Small intestine (tissue), 7 donors: Measurements from ENCODE around the gene TMEM220. TPM values are rescaled to one million over a fixed set of nuclear protein-coding genes. Genes with fewer than 3 reads are reported as not detected.
A peak's percentile ranks its signal among the peaks of the same experiment; 100 is the strongest.

ENCODE experiments used
- DNase-seq, 2 donors: peaks; one replicate each; pipeline versions ENCODE4 v3.0.0 to v3.0.0-alpha.2; 2013
- FAIRE-seq: peaks from 2 replicates; lab custom pipeline; 2012; peaks lifted over from hg19 to GRCh38; lab: Jason Lieb, UNC
- H3K27ac ChIP-seq, 3 donors: one replicate each; pipeline ENCODE4 v1.5.1; 2013; ENCODE audit warnings: low read length in 2 of 3, mild to moderate bottlenecking in 2 of 3, control low read depth in 1 of 3, inconsistent platforms in 1 of 3, low read depth in 1 of 3, moderate library complexity in 1 of 3
- H3K27me3 ChIP-seq, 3 donors: one replicate each; pipeline ENCODE4 v1.6.1; 2013; ENCODE audit warnings: low read length in 3 of 3, inconsistent platforms in 1 of 3; ENCODE audit not compliant: control insufficient read depth in 3 of 3, insufficient read depth in 3 of 3
- H3K36me3 ChIP-seq, 3 donors: one replicate each; pipeline ENCODE4 v1.6.1; 2013; ENCODE audit warnings: low read length in 3 of 3, inconsistent platforms in 1 of 3, low read depth in 1 of 3, mild to moderate bottlenecking in 1 of 3, moderate library complexity in 1 of 3; ENCODE audit not compliant: control insufficient read depth in 3 of 3, insufficient read depth in 2 of 3
- H3K4me1 ChIP-seq, 3 donors: one replicate each; pipeline ENCODE4 v1.6.1; 2013; ENCODE audit warnings: low read length in 2 of 3, inconsistent platforms in 1 of 3, low read depth in 1 of 3, mild to moderate bottlenecking in 1 of 3, moderate library complexity in 1 of 3; ENCODE audit not compliant: control insufficient read depth in 3 of 3, insufficient read depth in 2 of 3
- H3K4me3 ChIP-seq, 3 donors: one replicate each; pipeline ENCODE4 v1.5.1; 2013; ENCODE audit warnings: low read length in 3 of 3, control low read depth in 1 of 3, inconsistent platforms in 1 of 3, low read depth in 1 of 3, mild to moderate bottlenecking in 1 of 3, moderate library complexity in 1 of 3
- H3K9me3 ChIP-seq, 2 donors: one replicate each; pipeline ENCODE4 v1.6.1; 2013; ENCODE audit warnings: low read depth in 1 of 2, low read length in 1 of 2; ENCODE audit not compliant: control insufficient read depth in 2 of 2, insufficient read depth in 1 of 2
- WGBS, 3 donors: extraction: QIAGEN DNeasy Blood & Tissue Kit; methylation state at CpG; one replicate each; pipeline ENCODE4 v1.1.7; 2013; 5-methylcytosine and 5-hydroxymethylcytosine counted together
- polyA plus RNA-seq, 4 donors: library from polyadenylated mRNA; stranded (reverse) in 3 of 4; unstranded in 1 of 4; fragments of 200-250 nt in 3 of 4; fragments of 120-200 nt in 1 of 4; gene quantifications; one replicate each; pipeline versions ENCODE4 v1.2.1 to v1.2.3, GENCODE V29; 2013
- donor health status: healthy with polysubstance abuse.
- donor health status: control.
- donor health status: control.
- donor health status: Bipolar disorder and iron deficiency.
- donor health status: healthy.

TMEM220 gene
- polyA plus RNA-seq, 4 donors, result 12.4 to 61.3 (median 43.5) TPM

DNA sequence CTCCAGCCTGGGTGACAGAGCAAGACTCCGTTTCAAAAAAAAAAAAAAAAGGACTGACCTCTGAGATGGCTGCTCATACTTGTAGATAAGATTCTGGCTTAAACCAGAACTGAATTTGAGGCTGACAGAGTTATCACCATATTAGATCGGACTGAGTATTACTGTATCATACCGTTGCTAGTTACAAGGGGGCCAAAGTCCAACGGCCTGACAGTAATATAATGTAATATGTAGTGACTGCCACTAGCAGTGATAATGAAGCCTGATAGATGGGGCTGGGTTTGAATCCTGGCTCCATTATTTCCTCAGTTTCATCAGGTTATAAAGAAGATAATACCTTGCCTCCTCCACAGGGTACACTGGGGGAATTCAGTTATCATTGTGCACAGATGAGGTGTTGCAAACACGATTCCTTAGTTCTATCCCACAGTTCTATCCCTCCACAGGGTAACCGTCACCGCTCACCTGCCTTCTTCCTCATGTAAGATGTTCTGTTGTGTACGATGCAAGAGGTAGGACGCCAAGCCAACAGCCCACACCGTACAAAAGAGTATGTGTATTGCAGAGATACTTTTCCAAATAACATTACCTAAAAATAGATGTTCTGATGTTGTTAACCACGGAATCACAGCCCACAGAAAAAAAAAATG lies 5.2 kb downstream of the TMEM220 start:
- peaks cover 0 to 31% (median 5%) of the 10 kb centered on the region in 3 donors for H3K4me1 ChIP-seq
- no peaks in the 10 kb centered on the region for H3K27me3 ChIP-seq
- WGBS, 3 donors, result 38 to 71% (median 54%) methylated on average over 11 of the region's 11 CpGs
- peaks cover 0 to 3% of the 10 kb centered on the region in 2 donors for H3K9me3 ChIP-seq
- H3K36me3 ChIP-seq, result peaks cover 0 to 16% (median 3%) of the 10 kb centered on the region in 3 donors
- peak; percentile 92 to 97 for DNase-seq
- peak overlapping the region; percentile 60 to 88 (median 79) for H3K27ac ChIP-seq
- no peak overlapping the region for H3K4me3 ChIP-seq
- FAIRE-seq, result no peak

DNA sequence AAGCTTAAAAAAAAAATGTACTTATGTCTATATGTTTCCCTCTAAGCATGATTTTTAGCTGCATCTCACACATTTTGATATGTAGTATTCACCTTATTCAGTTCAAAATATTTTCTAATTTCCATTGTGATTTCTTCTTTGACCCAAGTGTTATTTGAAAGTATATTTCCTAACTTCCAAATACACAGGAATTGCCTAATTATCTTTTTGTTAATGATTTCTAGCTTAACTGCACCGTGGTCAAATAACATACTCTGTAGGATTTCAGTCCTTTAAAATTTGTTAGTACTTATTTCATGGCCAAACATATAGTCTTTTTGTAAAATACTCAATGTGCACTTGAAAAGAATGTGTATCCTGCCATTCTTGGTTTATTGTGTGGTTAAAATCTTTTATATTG lies 11.3 kb downstream of the TMEM220 start:
- no peak overlapping the region for H3K4me3 ChIP-seq
- no peaks in the 10 kb centered on the region for H3K27me3 ChIP-seq
- WGBS, 3 donors, result 6 to 33% (median 29%) methylated on average over 1 of the region's 1 CpG
- H3K4me1 ChIP-seq, result peaks cover 0 to 8% (median 0%) of the 10 kb centered on the region in 3 donors
- FAIRE-seq, result peak; percentile 47
- H3K27ac ChIP-seq, result peak overlapping the region in 1 of 3 donors; percentile 67
- peaks cover 0 to 20% (median 3%) of the 10 kb centered on the region in 3 donors for H3K36me3 ChIP-seq
- no peaks in the 10 kb centered on the region for H3K9me3 ChIP-seq
- peak in 1 of 2 donors; percentile 45 for DNase-seq

- no peak overlapping the region for H3K4me3 ChIP-seq
- DNase-seq (peak; percentile 71), FAIRE-seq (no peak)
- 60 to 80% (median 67%) methylated on average over 10 of the region's 10 CpGs for WGBS, 3 donors
- no peaks in the 10 kb centered on the region for H3K27me3 ChIP-seq
- H3K27ac ChIP-seq, result peak overlapping the region in 2 of 3 donors; percentile 41 to 65
- peaks cover 5 to 23% (median 11%) of the 10 kb centered on the region in 3 donors for H3K36me3 ChIP-seq
- peaks cover 0 to 8% (median 0%) of the 10 kb centered on the region in 3 donors for H3K4me1 ChIP-seq
- no peaks in the 10 kb centered on the region for H3K9me3 ChIP-seq
Measured at GRCh38 chr17:10716218-10716617, 13.6 kb downstream of the TMEM220 start.

- WGBS, 3 donors, result 85 to 97% (median 95%) methylated on average over 2 of the region's 2 CpGs
- DNase-seq (no peak), FAIRE-seq (no peak)
- Histone ChIP-seq H3K27me3 (no peaks in the 10 kb centered on the region), H3K4me3 (no peak overlapping the region), H3K36me3 (peaks cover 13 to 30% (median 18%) of the 10 kb centered on the region in 3 donors), H3K27ac (no peak overlapping the region), H3K4me1 (peaks cover 0 to 3% (median 0%) of the 10 kb centered on the region in 3 donors), H3K9me3 (no peaks in the 10 kb centered on the region)
Measured at GRCh38 chr17:10713318-10713717, 16.5 kb downstream of the TMEM220 start.

GRCh38 chr17:10705727-10706126 lies 24.1 kb downstream of the TMEM220 start:
- no peak for DNase-seq
- no peak for FAIRE-seq
- H3K4me1 ChIP-seq, result no peaks in the 10 kb centered on the region
- 88 to 93% (median 90%) methylated on average over 5 of the region's 5 CpGs for WGBS, 3 donors
- H3K27ac ChIP-seq, result no peak overlapping the region
- H3K27me3 ChIP-seq, result no peaks in the 10 kb centered on the region
- H3K36me3 ChIP-seq, result peaks cover 18 to 24% (median 20%) of the 10 kb centered on the region in 3 donors
- no peaks in the 10 kb centered on the region for H3K9me3 ChIP-seq
- no peak overlapping the region for H3K4me3 ChIP-seq

- Histone ChIP-seq H3K27me3 (no peaks in the 10 kb centered on the region), H3K9me3 (no peaks in the 10 kb centered on the region), H3K4me3 (no peak overlapping the region), H3K36me3 (peaks cover 5 to 13% (median 6%) of the 10 kb centered on the region in 3 donors), H3K4me1 (peaks cover 0 to 7% (median 3%) of the 10 kb centered on the region in 3 donors), H3K27ac (no peak overlapping the region)
- DNase-seq, result no peak
- 59 to 79% (median 71%) methylated on average over 2 of the region's 2 CpGs for WGBS, 3 donors
- no peak for FAIRE-seq
Measured at GRCh38 chr17:10702574-10702973, 27.2 kb downstream of the TMEM220 start.

GRCh38 chr17:10699856-10700255 lies 30.0 kb downstream of the TMEM220 start:
- Histone ChIP-seq H3K27ac (no peak overlapping the region), H3K4me1 (peaks cover 0 to 18% (median 3%) of the 10 kb centered on the region in 3 donors), H3K27me3 (no peaks in the 10 kb centered on the region), H3K4me3 (no peak overlapping the region), H3K9me3 (no peaks in the 10 kb centered on the region), H3K36me3 (peaks cover 0 to 3% (median 0%) of the 10 kb centered on the region in 3 donors)
- FAIRE-seq (no peak), DNase-seq (no peak)
- WGBS, 3 donors, result 72 to 86% (median 85%) methylated on average over 1 of the region's 1 CpG

DNA sequence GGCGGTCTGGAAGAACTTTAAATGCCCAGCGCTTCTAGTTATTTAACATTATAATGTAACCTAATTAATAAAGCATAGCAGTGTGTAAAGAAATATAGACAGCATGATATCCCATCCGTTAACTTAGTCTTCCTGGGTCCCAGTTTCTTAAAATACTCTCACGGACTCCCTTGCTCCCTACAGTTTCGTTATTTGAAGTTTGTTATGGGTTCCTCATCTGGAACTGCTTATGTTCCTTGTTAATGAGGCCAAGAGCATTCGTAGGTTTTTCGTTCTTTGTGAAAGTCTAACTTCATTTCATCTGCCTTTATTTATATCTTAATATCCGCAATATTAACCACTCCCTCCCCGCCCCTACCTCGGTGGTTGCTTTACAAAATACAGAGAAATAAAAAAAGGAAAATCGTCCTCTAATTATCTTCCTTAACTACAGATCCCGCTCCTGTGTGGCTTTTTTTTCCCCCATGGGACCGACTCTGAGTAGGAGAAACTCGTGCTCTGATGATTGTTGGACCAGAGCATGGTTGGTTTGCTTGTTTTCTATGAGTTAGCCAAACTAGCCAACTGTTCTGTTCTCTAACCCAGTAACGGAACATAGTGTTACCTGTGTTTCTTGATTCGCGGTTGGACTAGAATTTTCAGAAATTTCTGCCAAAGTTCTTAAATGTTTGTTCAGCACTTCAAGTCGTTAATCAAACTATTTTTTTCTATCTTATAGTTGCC lies 31.6 kb downstream of the TMEM220 start:
- H3K27ac ChIP-seq, result peak overlapping the region; percentile 87 to 94 (median 94)
- peaks cover 0 to 3% (median 3%) of the 10 kb centered on the region in 3 donors for H3K36me3 ChIP-seq
- no peaks in the 10 kb centered on the region for H3K27me3 ChIP-seq
- FAIRE-seq, result no peak
- peaks cover 0 to 18% (median 3%) of the 10 kb centered on the region in 3 donors for H3K4me1 ChIP-seq
- peak; percentile 16 to 35 for DNase-seq
- no peaks in the 10 kb centered on the region for H3K9me3 ChIP-seq
- peak overlapping the region; percentile 54 to 98 (median 84) for H3K4me3 ChIP-seq
- WGBS, 3 donors, result 4 to 14% (median 4%) methylated on average over 18 of the region's 18 CpGs
